HepG2 (cell line): ENCODE results near the gene REEP6.

Source experiments
- CBX1 ChIP-seq: IDR thresholded peaks from one replicate; pipeline ENCODE4 v1.6.1; 2016; ENCODE audit warnings: antibody characterized with exemption, low read depth
- FOSL1 ChIP-seq: sonication (generic); formaldehyde crosslinking; IDR thresholded peaks from 2 replicates; pipeline ENCODE4 v1.9.0; 2021; ENCODE audit warnings: missing genetic modification reagents, borderline replicate concordance
- ISL2 ChIP-seq: sonication (generic); formaldehyde crosslinking; IDR thresholded peaks from 2 replicates; pipeline ENCODE4 v1.5.0; 2020; ENCODE audit warnings: missing genetic modification reagents
- PAX8 ChIP-seq: sonication (generic); formaldehyde crosslinking; IDR thresholded peaks from 2 replicates; pipeline ENCODE4 v1.8.0; 2022; ENCODE audit warnings: mild to moderate bottlenecking, missing genetic modification reagents, borderline replicate concordance
- POLR2AphosphoS5 ChIP-seq: IDR thresholded peaks from 2 replicates; pipeline ENCODE4 v1.6.1; 2012; ENCODE audit warnings: low read depth, low read length
- SMC3 ChIP-seq: IDR thresholded peaks from 2 replicates; pipeline ENCODE4 v1.6.1; 2011; ENCODE audit warnings: low read length, improper control_type of control experiment
- ZNF121 ChIP-seq: sonication (generic); formaldehyde crosslinking; IDR thresholded peaks from 2 replicates; pipeline ENCODE4 v1.5.0; 2020; ENCODE audit warnings: mild to moderate bottlenecking, missing genetic modification reagents
- TF ChIP-seq, protein P1 (sequence below): sonication (generic); formaldehyde crosslinking; IDR thresholded peaks from 2 replicates; pipeline ENCODE4 v1.4.0; 2020; ENCODE audit warnings: missing genetic modification reagents
- TF ChIP-seq, protein P2 (sequence below): sonication (generic); formaldehyde crosslinking; IDR thresholded peaks from 2 replicates; pipeline ENCODE4 v1.5.0; 2020; ENCODE audit warnings: mild to moderate bottlenecking, missing genetic modification reagents, moderate library complexity
- TF ChIP-seq, protein P3 (sequence below), 2 experiments: fragments of 450-650 bp in 1 of 2; sonication (generic) in 1 of 2; formaldehyde crosslinking in 1 of 2; IDR thresholded peaks; 2 replicates each; pipeline versions ENCODE4 v1.6.1 to v1.8.0; 2016 to 2022; ENCODE audit warnings: antibody characterized with exemption in 1 of 2, mild to moderate bottlenecking in 1 of 2, missing genetic modification reagents in 1 of 2

DNA sequence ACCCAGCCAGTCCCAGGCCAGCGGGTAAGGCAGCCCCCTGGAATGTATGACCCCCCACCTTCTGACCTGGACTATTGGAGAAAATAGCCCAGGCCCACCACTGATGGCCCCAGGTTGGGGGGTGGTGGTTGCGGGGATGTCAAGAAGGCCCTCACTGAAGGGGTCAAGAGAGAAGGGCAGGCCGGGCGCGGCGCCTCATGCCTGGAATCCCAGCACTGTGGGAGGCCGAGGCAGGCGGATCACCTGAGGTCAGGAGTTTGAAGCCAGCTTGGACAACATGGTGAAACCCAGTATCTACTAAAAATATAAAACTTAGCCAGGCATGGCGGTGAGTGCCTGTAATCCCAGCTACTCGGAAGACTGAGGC, 23.3 kb downstream of the REEP6 start:
- TF ChIP-seq, protein P1, sequence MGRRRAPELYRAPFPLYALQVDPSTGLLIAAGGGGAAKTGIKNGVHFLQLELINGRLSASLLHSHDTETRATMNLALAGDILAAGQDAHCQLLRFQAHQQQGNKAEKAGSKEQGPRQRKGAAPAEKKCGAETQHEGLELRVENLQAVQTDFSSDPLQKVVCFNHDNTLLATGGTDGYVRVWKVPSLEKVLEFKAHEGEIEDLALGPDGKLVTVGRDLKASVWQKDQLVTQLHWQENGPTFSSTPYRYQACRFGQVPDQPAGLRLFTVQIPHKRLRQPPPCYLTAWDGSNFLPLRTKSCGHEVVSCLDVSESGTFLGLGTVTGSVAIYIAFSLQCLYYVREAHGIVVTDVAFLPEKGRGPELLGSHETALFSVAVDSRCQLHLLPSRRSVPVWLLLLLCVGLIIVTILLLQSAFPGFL (CRISPR knock-in tag): no peak
- TF ChIP-seq FOSL1 (CRISPR knock-in tag) (no peak), CBX1 (no peak), SMC3 (no peak), ISL2 (CRISPR knock-in tag) (no peak), POLR2AphosphoS5 (no peak), PAX8 (CRISPR knock-in tag) (no peak), ZNF121 (CRISPR knock-in tag) (no peak)
- TF ChIP-seq, protein P2, sequence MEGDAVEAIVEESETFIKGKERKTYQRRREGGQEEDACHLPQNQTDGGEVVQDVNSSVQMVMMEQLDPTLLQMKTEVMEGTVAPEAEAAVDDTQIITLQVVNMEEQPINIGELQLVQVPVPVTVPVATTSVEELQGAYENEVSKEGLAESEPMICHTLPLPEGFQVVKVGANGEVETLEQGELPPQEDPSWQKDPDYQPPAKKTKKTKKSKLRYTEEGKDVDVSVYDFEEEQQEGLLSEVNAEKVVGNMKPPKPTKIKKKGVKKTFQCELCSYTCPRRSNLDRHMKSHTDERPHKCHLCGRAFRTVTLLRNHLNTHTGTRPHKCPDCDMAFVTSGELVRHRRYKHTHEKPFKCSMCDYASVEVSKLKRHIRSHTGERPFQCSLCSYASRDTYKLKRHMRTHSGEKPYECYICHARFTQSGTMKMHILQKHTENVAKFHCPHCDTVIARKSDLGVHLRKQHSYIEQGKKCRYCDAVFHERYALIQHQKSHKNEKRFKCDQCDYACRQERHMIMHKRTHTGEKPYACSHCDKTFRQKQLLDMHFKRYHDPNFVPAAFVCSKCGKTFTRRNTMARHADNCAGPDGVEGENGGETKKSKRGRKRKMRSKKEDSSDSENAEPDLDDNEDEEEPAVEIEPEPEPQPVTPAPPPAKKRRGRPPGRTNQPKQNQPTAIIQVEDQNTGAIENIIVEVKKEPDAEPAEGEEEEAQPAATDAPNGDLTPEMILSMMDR (CRISPR knock-in tag): no peak
- TF ChIP-seq, protein P3, sequence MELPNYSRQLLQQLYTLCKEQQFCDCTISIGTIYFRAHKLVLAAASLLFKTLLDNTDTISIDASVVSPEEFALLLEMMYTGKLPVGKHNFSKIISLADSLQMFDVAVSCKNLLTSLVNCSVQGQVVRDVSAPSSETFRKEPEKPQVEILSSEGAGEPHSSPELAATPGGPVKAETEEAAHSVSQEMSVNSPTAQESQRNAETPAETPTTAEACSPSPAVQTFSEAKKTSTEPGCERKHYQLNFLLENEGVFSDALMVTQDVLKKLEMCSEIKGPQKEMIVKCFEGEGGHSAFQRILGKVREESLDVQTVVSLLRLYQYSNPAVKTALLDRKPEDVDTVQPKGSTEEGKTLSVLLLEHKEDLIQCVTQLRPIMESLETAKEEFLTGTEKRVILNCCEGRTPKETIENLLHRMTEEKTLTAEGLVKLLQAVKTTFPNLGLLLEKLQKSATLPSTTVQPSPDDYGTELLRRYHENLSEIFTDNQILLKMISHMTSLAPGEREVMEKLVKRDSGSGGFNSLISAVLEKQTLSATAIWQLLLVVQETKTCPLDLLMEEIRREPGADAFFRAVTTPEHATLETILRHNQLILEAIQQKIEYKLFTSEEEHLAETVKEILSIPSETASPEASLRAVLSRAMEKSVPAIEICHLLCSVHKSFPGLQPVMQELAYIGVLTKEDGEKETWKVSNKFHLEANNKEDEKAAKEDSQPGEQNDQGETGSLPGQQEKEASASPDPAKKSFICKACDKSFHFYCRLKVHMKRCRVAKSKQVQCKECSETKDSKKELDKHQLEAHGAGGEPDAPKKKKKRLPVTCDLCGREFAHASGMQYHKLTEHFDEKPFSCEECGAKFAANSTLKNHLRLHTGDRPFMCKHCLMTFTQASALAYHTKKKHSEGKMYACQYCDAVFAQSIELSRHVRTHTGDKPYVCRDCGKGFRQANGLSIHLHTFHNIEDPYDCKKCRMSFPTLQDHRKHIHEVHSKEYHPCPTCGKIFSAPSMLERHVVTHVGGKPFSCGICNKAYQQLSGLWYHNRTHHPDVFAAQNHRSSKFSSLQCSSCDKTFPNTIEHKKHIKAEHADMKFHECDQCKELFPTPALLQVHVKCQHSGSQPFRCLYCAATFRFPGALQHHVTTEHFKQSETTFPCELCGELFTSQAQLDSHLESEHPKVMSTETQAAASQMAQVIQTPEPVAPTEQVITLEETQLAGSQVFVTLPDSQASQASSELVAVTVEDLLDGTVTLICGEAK (IDR thresholded peaks at IDR 0.05): no peak
- TF ChIP-seq, protein P3 (CRISPR knock-in tag; IDR thresholded peaks at IDR 0.05): no peak
